ENCODE data around the gene POLE. TPM values are rescaled to one million over a fixed set of nuclear protein-coding genes. Genes with fewer than 3 reads are reported as not detected.
"Not testable (repeated sequence)": the region's sequence is repeated elsewhere in the genome, so short reads cannot be mapped to it uniquely, and the experiment has no call there.

The POLE gene
- total RNA-seq, 1 experiment from 2014 or later, result 167 TPM

GRCh38 chr12:132695431-132695830, 8.3 kb upstream of the POLE start:
- Mint-ChIP-seq H3K36me3 (ENCODE audit: insufficient read depth, unreplicated experiment) (peaks cover 61% of the 10 kb centered on the region), H3K9me3 (ENCODE audit: unreplicated experiment) (no peaks in the 10 kb centered on the region), H3K27ac (ENCODE audit: unreplicated experiment) (no peak overlapping the region), H3K4me3 (ENCODE audit: unreplicated experiment) (no peak overlapping the region), H3K4me1 (ENCODE audit: low read depth, unreplicated experiment) (no peaks in the 10 kb centered on the region), H3K27me3 (ENCODE audit: insufficient read depth, unreplicated experiment) (no peaks in the 10 kb centered on the region)
- H3K9me3 ChIP-seq, result no peaks in the 10 kb centered on the region
- H3K27me3 ChIP-seq (replicated peaks; ENCODE audit: control insufficient read depth, insufficient read depth, low read length), result no peaks in the 10 kb centered on the region
- no peak overlapping the region for H3K4me3 ChIP-seq (ENCODE audit: low read depth, low read length)
- POLR2A ChIA-PET, result no interaction called here
- CTCF ChIA-PET, result no interaction called here
- intact Hi-C loops (cut with micrococcal nuclease; ENCODE audit: unreplicated experiment), result no loop called here
- no peaks in the 10 kb centered on the region for H3K4me1 ChIP-seq
- H3K36me3 ChIP-seq (ENCODE audit: control insufficient read depth, insufficient read depth, low read length), result no peaks in the 10 kb centered on the region; the same call in 1 of the 2 replicates
- no peak for TF ChIP-seq CTCF (IDR thresholded peaks at IDR 0.05; ENCODE audit: insufficient read depth in 1 of 2, low read depth in 1 of 2, low read length in 1 of 2, severe bottlenecking in 1 of 2, unreplicated experiment in 1 of 2)
- no TSS peak for BruUV-seq (replicated peaks)
- DNase-seq, result no peak

- H3K36me3 Mint-ChIP-seq (ENCODE audit: insufficient read depth, unreplicated experiment), result peaks cover 61% of the 10 kb centered on the region
Observed at GRCh38 chr12:132694888-132695287, 7.7 kb upstream of the POLE start.

GRCh38 chr12:132692030-132692429, 4.9 kb upstream of the POLE start:
- H3K27me3 Mint-ChIP-seq (ENCODE audit: insufficient read depth, unreplicated experiment); H3K36me3 ChIP-seq (ENCODE audit: control insufficient read depth, insufficient read depth, low read length); DNase-seq; H3K4me1 ChIP-seq; H3K9me3 Mint-ChIP-seq (ENCODE audit: unreplicated experiment); H3K27ac Mint-ChIP-seq (ENCODE audit: unreplicated experiment); H3K4me3 ChIP-seq (ENCODE audit: low read depth, low read length); H3K4me3 Mint-ChIP-seq (ENCODE audit: unreplicated experiment); POLR2A ChIA-PET; H3K27me3 ChIP-seq (replicated peaks; ENCODE audit: control insufficient read depth, insufficient read depth, low read length); H3K4me1 Mint-ChIP-seq (ENCODE audit: low read depth, unreplicated experiment); intact Hi-C loops (cut with micrococcal nuclease; ENCODE audit: unreplicated experiment); BruUV-seq (replicated peaks); CTCF ChIA-PET; H3K9me3 ChIP-seq: not testable (repeated sequence)
- peaks cover 50% of the 10 kb centered on the region for H3K36me3 Mint-ChIP-seq (ENCODE audit: insufficient read depth, unreplicated experiment)

More at GRCh38 chr12:132694888-132695287, 7.7 kb upstream of the POLE start:
- intact Hi-C loops (cut with micrococcal nuclease; ENCODE audit: unreplicated experiment); H3K4me3 Mint-ChIP-seq (ENCODE audit: unreplicated experiment); H3K9me3 ChIP-seq; H3K9me3 Mint-ChIP-seq (ENCODE audit: unreplicated experiment); H3K4me1 Mint-ChIP-seq (ENCODE audit: low read depth, unreplicated experiment); CTCF ChIA-PET; BruUV-seq (replicated peaks); POLR2A ChIA-PET; H3K4me1 ChIP-seq; H3K4me3 ChIP-seq (ENCODE audit: low read depth, low read length); H3K36me3 ChIP-seq (ENCODE audit: control insufficient read depth, insufficient read depth, low read length); H3K27me3 Mint-ChIP-seq (ENCODE audit: insufficient read depth, unreplicated experiment); H3K27me3 ChIP-seq (replicated peaks; ENCODE audit: control insufficient read depth, insufficient read depth, low read length); H3K27ac Mint-ChIP-seq (ENCODE audit: unreplicated experiment); DNase-seq: not testable (repeated sequence)

GRCh38 chr12:132690112-132690511, 3.0 kb upstream of the POLE start:
- peaks cover 44% of the 10 kb centered on the region for H3K36me3 Mint-ChIP-seq (ENCODE audit: insufficient read depth, unreplicated experiment)
- intact Hi-C loops (cut with micrococcal nuclease; ENCODE audit: unreplicated experiment), result no loop called here
- no peak overlapping the region for H3K4me3 ChIP-seq (ENCODE audit: low read depth, low read length)
- no peaks in the 10 kb centered on the region for H3K9me3 Mint-ChIP-seq (ENCODE audit: unreplicated experiment)
- no peak for TF ChIP-seq CTCF (IDR thresholded peaks at IDR 0.05; ENCODE audit: insufficient read depth in 1 of 2, low read depth in 1 of 2, low read length in 1 of 2, severe bottlenecking in 1 of 2, unreplicated experiment in 1 of 2)
- peaks cover 6% of the 10 kb centered on the region for H3K4me1 Mint-ChIP-seq (ENCODE audit: low read depth, unreplicated experiment)
- no TSS peak for BruUV-seq (replicated peaks)
- CTCF ChIA-PET, result interaction anchor here (0.7 kb wide), 1 partner anchor 40 kb away, joined by 3 read pairs; no protein-coding TSS in a partner anchor
- no peak overlapping the region for H3K27ac Mint-ChIP-seq (ENCODE audit: unreplicated experiment)
- peak overlapping the region; percentile 63 for H3K4me3 Mint-ChIP-seq (ENCODE audit: unreplicated experiment)
- peaks cover 6% of the 10 kb centered on the region for H3K4me1 ChIP-seq
- no peak for DNase-seq
- no peaks in the 10 kb centered on the region; the same call in 1 of the 2 replicates for H3K36me3 ChIP-seq (ENCODE audit: control insufficient read depth, insufficient read depth, low read length)
- POLR2A ChIA-PET, result no interaction called here
- H3K27me3 ChIP-seq (replicated peaks; ENCODE audit: control insufficient read depth, insufficient read depth, low read length), result no peaks in the 10 kb centered on the region
- no peaks in the 10 kb centered on the region for H3K9me3 ChIP-seq
- H3K27me3 Mint-ChIP-seq (ENCODE audit: insufficient read depth, unreplicated experiment), result no peaks in the 10 kb centered on the region

Data from Caco-2 (cell line).